DND-41 (cell line): ENCODE data around the gene RNF38.

ENCODE experiments used
- ATAC-seq: fragments of 200-7000 bp; cut with Tn5 transposase; 3 replicates; pipeline ENCODE4 v1.9.1; 2021; ENCODE audit warnings: low read depth; ENCODE audit not compliant: insufficient read depth
- DNase-seq: peaks from one replicate; pipeline ENCODE4 v3.0.0-alpha.2; 2020
- H2AFZ ChIP-seq: 2 replicates; pipeline ENCODE4 v1.6.0; 2012; ENCODE audit warnings: low read depth, low read length
- H3K27ac ChIP-seq: 2 replicates; pipeline ENCODE4 v1.5.1; 2012; ENCODE audit warnings: low read length, inconsistent platforms
- H3K27me3 ChIP-seq: fragments of 200-600 bp; sonication (generic); 2 replicates; pipeline ENCODE4 v1.6.0; 2012; ENCODE audit warnings: low read length, mild to moderate bottlenecking, inconsistent platforms; ENCODE audit not compliant: insufficient read depth, poor library complexity
- H3K36me3 ChIP-seq: 2 replicates; pipeline ENCODE4 v1.5.1; 2012; ENCODE audit warnings: low read length, inconsistent platforms; ENCODE audit not compliant: insufficient read depth
- H3K4me1 ChIP-seq: 2 replicates; pipeline ENCODE4 v1.5.1; 2012; ENCODE audit warnings: mild to moderate bottlenecking, low read length; ENCODE audit not compliant: insufficient read depth
- H3K4me2 ChIP-seq: 2 replicates; pipeline ENCODE4 v1.6.0; 2012; ENCODE audit warnings: mild to moderate bottlenecking, moderate library complexity, low read length, inconsistent platforms; ENCODE audit not compliant: insufficient read depth
- H3K4me3 ChIP-seq, 2 experiments: fragments of 200-600 bp in 1 of 2; shearing (Covaris generic) in 1 of 2; 2 replicates each; pipeline ENCODE4 v1.5.1; 2012 to 2016; ENCODE audit warnings: inconsistent platforms in 2 of 2, low read length in 2 of 2, mild to moderate bottlenecking in 2 of 2, low read depth in 1 of 2, moderate library complexity in 1 of 2
- H3K79me2 ChIP-seq: 2 replicates; pipeline ENCODE4 v1.6.0; 2012; ENCODE audit warnings: low read length, inconsistent platforms; ENCODE audit not compliant: insufficient read depth
- H3K9ac ChIP-seq: 2 replicates; pipeline ENCODE4 v1.6.0; 2012; ENCODE audit warnings: low read depth, mild to moderate bottlenecking, inconsistent platforms, low read length, moderate library complexity
- H3K9me3 ChIP-seq: 2 replicates; pipeline ENCODE4 v1.5.1; 2012; ENCODE audit warnings: low read length, moderate library complexity, mild to moderate bottlenecking, inconsistent platforms; ENCODE audit not compliant: insufficient read depth, severe bottlenecking
- H4K20me1 ChIP-seq: 2 replicates; pipeline ENCODE4 v1.6.0; 2012; ENCODE audit warnings: low read length; ENCODE audit not compliant: insufficient read depth
- CTCF ChIP-seq: IDR thresholded peaks from 2 replicates; pipeline ENCODE4 v1.5.1; 2012; ENCODE audit warnings: borderline replicate concordance, low read length, moderate library complexity, mild to moderate bottlenecking; ENCODE audit not compliant: poor library complexity, severe bottlenecking; ENCODE audit errors: extremely low read depth
- EZH2 ChIP-seq: IDR thresholded peaks from 3 replicates; pipeline ENCODE4 v1.6.1; 2012; ENCODE audit warnings: borderline replicate concordance, low read depth, mild to moderate bottlenecking, moderate library complexity, low read length, inconsistent platforms; ENCODE audit not compliant: severe bottlenecking

Gene RNF38

DNA sequence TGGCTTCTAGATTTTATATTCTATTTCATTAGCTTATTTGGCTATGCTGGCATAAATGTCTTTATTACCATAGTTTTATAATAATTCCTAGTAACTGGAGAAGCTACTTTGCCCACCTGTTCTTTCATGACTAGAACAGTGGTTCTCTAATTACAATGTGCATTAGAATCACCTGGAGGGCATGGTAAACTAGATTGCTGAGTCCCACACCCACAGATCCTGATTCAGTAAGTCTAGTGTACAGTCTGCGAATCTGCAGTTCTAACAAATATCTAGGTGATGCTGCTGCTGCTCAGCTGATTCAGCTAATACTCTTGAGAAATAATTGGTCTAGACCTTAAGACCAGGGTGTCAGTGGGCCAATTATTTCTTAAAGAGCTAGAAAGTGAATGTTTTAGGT, 35.5 kb downstream of the RNF38 start:
- no peaks in the 10 kb centered on the region for H3K9me3 ChIP-seq

DNA sequence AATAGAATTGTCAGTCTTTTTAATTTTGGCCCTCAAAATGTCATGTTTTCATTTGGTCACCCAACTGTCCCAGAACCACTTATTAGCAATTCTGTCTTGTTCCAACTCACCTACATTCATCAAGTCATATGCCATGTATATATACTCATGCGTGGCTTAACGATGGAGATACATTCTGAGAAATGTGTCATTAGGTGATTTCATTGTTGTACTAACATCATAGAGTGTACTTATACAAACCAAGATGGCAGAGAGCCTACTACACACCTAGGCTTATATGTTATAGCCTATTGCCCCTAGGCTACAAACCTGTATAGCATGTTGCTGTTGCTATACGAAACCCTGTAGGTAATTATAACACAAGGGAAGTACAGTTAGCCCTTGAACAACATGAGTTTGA, 36.6 kb downstream of the RNF38 start:
- ATAC-seq = no peak
- DNase-seq = no peak
- no peak overlapping the region for H3K27ac ChIP-seq
- no peak overlapping the region for H3K4me2 ChIP-seq
- no peak overlapping the region for H3K4me3 ChIP-seq
- H3K9ac ChIP-seq = no peak overlapping the region
- no peaks in the 10 kb centered on the region for H3K9me3 ChIP-seq
- H2AFZ ChIP-seq = no peak overlapping the region
- H3K4me1 ChIP-seq = no peaks in the 10 kb centered on the region
- H3K36me3 ChIP-seq = peaks cover 50% of the 10 kb centered on the region
- no peak for TF ChIP-seq EZH2
- TF ChIP-seq CTCF = no peak
- peaks cover 3% of the 10 kb centered on the region; the same call in 1 of the 2 replicates for H3K79me2 ChIP-seq
- H3K27me3 ChIP-seq = no peaks in the 10 kb centered on the region
- H4K20me1 ChIP-seq = no peaks in the 10 kb centered on the region; the same call in 1 of the 2 replicates

More for the DNA sequence above, 35.5 kb downstream of the RNF38 start:
- no peak overlapping the region for H3K9ac ChIP-seq
- H4K20me1 ChIP-seq = no peaks in the 10 kb centered on the region; the same call in 1 of the 2 replicates
- peaks cover 3% of the 10 kb centered on the region; the same call in 1 of the 2 replicates for H3K79me2 ChIP-seq
- no peak overlapping the region for H3K4me3 ChIP-seq
- no peaks in the 10 kb centered on the region for H3K27me3 ChIP-seq
- DNase-seq = no peak
- H3K4me1 ChIP-seq = no peaks in the 10 kb centered on the region
- H3K4me2 ChIP-seq = no peak overlapping the region
- no peak for ATAC-seq
- no peak overlapping the region for H2AFZ ChIP-seq
- TF ChIP-seq EZH2 (no peak), CTCF (no peak)
- H3K36me3 ChIP-seq = peaks cover 60% of the 10 kb centered on the region
- no peak overlapping the region for H3K27ac ChIP-seq

GRCh38 chr9:36358486-36358885, 41.6 kb downstream of the RNF38 start:
- Histone ChIP-seq H3K4me2 (no peak overlapping the region), H3K9ac (no peak overlapping the region), H2AFZ (no peak overlapping the region), H3K4me1 (no peaks in the 10 kb centered on the region), H3K4me3 (no peak overlapping the region), H4K20me1 (no peaks in the 10 kb centered on the region; the same call in 1 of the 2 replicates), H3K27me3 (no peaks in the 10 kb centered on the region), H3K27ac (no peak overlapping the region), H3K9me3 (no peaks in the 10 kb centered on the region), H3K36me3 (peaks cover 52% of the 10 kb centered on the region), H3K79me2 (no peaks in the 10 kb centered on the region)
- no peak for DNase-seq
- TF ChIP-seq CTCF (no peak), EZH2 (no peak)
- no peak for ATAC-seq

DNA sequence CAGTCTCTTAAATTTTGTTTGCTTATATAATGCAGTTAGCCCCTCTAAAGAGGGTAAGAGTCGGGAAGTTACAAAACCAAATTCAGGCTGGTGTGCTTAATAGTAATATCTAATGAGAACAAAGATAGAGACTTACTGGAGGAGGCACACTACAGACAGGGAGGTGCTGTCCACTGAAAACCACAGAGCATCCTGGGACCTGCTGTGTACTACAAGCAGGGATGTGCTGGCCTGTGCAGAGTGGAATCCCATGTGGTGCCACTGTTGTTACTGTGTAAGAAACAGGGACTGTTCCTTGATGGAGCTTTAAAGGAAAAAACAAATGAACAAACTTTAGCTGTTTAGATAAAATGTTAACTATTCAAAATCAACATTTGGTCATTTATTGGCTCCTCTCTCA, 42.4 kb downstream of the RNF38 start:
- H3K36me3 ChIP-seq = peaks cover 60% of the 10 kb centered on the region
- no peak overlapping the region for H3K27ac ChIP-seq
- no peak overlapping the region for H3K4me3 ChIP-seq
- no peaks in the 10 kb centered on the region for H3K4me1 ChIP-seq
- H3K27me3 ChIP-seq = no peaks in the 10 kb centered on the region
- no peak overlapping the region for H3K4me2 ChIP-seq
- no peaks in the 10 kb centered on the region for H3K9me3 ChIP-seq
- TF ChIP-seq EZH2 (no peak), CTCF (no peak)
- H2AFZ ChIP-seq = no peak overlapping the region
- no peaks in the 10 kb centered on the region for H3K79me2 ChIP-seq
- DNase-seq = no peak
- H4K20me1 ChIP-seq = no peaks in the 10 kb centered on the region; the same call in 1 of the 2 replicates
- H3K9ac ChIP-seq = no peak overlapping the region
- no peak for ATAC-seq
